A673 (cell line): ENCODE measurements around the gene AKIP1.

ENCODE experiments used
- EZH2 ChIP-seq: fragments of 200-600 bp; sonication (generic); IDR thresholded peaks from 2 replicates; pipeline ENCODE4 v1.6.1; 2017; ENCODE audit warnings: borderline replicate concordance, low read depth, mild to moderate bottlenecking, mixed read lengths, antibody characterized with exemption, low read length; ENCODE audit not compliant: poor library complexity, severe bottlenecking
- TF ChIP-seq, protein P1 (sequence below): fragments of 300-800, 200-600 bp; sonication (generic); conservative IDR thresholded peaks from 2 replicates; pipeline ENCODE4 v1.5.1; 2017; ENCODE audit warnings: low read depth, mild to moderate bottlenecking, antibody characterized with exemption, low read length, moderate library complexity, mixed read lengths

DNA sequence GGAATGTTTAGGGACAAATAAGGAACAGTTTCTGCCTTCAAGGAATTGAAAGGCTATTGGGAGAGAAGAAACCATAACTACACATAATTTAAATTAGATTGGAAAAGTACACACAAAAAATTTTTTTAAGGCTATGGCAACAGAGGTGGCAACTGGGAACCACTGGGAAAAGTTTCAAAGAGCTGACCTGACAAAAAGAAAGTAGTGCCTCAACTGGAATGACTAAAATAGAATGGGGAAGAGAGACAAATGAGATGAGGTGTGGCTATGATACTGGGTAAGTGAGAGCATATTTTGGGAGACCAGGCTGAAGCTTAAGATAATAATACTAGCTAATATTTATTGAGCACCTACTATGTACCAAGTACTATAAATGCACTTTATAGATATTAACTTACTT, 2.9 kb upstream of the AKIP1 start:
- TF ChIP-seq, protein P1, sequence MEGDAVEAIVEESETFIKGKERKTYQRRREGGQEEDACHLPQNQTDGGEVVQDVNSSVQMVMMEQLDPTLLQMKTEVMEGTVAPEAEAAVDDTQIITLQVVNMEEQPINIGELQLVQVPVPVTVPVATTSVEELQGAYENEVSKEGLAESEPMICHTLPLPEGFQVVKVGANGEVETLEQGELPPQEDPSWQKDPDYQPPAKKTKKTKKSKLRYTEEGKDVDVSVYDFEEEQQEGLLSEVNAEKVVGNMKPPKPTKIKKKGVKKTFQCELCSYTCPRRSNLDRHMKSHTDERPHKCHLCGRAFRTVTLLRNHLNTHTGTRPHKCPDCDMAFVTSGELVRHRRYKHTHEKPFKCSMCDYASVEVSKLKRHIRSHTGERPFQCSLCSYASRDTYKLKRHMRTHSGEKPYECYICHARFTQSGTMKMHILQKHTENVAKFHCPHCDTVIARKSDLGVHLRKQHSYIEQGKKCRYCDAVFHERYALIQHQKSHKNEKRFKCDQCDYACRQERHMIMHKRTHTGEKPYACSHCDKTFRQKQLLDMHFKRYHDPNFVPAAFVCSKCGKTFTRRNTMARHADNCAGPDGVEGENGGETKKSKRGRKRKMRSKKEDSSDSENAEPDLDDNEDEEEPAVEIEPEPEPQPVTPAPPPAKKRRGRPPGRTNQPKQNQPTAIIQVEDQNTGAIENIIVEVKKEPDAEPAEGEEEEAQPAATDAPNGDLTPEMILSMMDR = no peak
- TF ChIP-seq EZH2 = no peak
